RWPE1 (cell line): ENCODE data around the gene ITGB2.
A peak's percentile ranks its signal among the peaks of the same experiment; 100 is the strongest.
"Not testable (repeated sequence)": the region's sequence is repeated elsewhere in the genome, so short reads cannot be mapped to it uniquely, and the experiment has no call there.

Experiments used
- CTCF ChIA-PET: fragments of 350-600 bp; sonication (Branson Sonifier 250); formaldehyde crosslinking; extraction: SDS; loops from one replicate; lab custom pipeline; 2021; lab: Yijun Ruan, JAX
- POLR2A ChIA-PET: fragments of 400-600 bp; formaldehyde crosslinking; extraction: SDS; loops from one replicate; lab custom pipeline; 2020; ENCODE audit warnings: antibody characterized with exemption; ENCODE audit not compliant: low non-redundant PET; lab: Yijun Ruan, JAX
- DNase-seq: peaks from one replicate; pipeline ENCODE4 v3.0.0; 2012; ENCODE audit warnings: low spot score
- H3K27ac ChIP-seq: fragments of 450-650 bp; 2 replicates; pipeline ENCODE4 v1.5.1; 2017
- CTCF ChIP-seq: fragments of 450-650 bp; conservative IDR thresholded peaks from 2 replicates; pipeline ENCODE4 v1.5.1; 2017; ENCODE audit warnings: low read depth, mild to moderate bottlenecking

ITGB2 gene

GRCh38 chr21:44929242-44929798 is 8.6 kb upstream of the ITGB2 start:
- no peak for TF ChIP-seq CTCF
- H3K27ac ChIP-seq = no peak overlapping the region
- ChIA-PET CTCF (interaction anchor here (0.6 to 1.2 kb wide), 3 partner anchors 11 to 157 kb away, joined by 3 to 7 read pairs (median 5); partner anchors contain the start of gene SLX9), POLR2A (no interaction called here)
- DNase-seq = no peak

DNA sequence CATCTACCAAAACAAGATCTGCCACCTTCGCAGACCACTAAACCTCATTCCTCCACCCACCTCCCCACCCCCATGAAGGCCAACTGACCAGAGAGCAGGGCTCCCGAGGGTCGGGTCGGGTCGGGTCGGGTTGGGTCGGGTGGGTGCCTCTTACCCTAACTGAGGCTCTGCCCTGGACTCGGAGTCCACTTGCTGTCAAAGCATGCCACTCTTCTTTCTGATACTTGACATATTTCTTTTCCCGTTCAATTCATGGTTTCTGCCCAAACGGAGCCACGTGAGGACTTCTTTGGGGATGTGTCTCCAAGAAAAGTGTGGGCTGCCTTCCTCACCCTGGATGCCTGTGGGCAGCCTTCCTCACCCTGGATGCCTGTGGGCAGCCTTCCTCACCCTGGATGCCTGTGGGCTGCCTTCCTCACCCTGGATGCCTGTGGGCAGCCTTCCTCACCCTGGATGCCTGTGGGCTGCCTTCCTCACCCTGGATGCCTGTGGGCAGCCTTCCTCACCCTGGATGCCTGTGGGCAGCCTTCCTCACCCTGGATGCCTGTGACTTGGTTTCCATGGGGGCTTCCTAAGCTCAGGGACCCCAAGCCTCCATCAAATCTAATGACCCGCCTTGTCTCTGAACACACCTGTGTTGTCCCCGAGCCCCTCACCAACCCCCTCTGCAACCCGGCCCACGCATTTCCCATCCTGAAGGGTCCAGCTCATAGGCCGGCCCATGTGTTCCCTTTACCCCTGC is 8.0 kb upstream of the ITGB2 start:
- POLR2A ChIA-PET = interaction anchor here (0.6 kb wide), 4 partner anchors 16 to 118 kb away, joined by 4 to 9 read pairs (median 4); no protein-coding TSS in a partner anchor
- not testable (repeated sequence) for DNase-seq
- CTCF ChIA-PET = interaction anchor here (0.9 to 1.9 kb wide), 6 partner anchors 9 to 127 kb away, joined by 3 to 10 read pairs (median 6); partner anchors contain the start of genes SLX9 and UBE2G2
- H3K27ac ChIP-seq = peak overlapping the region; percentile 66

DNA sequence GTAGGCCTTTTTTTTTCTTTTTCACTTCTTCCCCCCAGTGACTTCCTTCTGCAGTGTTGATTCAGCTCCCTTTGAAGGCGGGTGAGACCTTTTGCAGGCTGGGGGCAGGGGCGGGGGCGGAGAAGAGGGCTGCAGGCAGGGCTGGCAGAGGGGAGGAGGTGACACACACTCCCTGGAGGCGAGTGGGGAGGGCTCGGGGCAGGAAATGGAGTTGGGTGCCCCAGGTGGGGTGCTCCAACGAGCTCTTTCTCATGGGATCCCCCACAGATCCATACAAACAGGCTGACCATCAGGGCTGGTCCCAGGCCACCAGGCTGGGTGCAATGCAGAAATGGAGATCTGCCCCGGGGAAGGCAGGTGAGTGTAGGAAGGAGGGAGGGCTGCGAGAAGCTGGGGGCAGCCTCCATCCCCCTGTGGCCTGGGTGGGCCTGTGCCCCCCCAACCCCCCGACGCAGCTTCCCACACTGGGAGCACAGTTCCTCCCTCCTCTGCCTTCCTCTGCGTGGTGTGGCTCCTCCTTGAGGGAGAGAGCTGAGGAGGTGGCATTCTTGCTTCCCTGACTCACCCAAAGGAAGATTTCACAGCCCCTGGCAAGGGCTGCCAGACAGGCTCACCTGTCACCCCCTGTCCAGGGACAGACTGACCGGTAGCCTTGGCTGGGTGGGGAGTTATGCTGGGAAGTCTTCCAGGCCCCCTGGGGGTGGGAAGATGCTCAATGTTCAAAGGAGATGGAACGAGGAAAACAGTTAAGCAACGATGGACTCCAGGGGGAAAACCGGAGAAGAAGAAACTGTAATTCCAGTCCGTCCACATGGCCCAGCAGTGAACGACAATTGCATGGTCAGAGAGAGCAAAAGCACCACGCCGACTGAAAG is 7.1 kb upstream of the ITGB2 start:
- DNase-seq = peak; percentile 84
- CTCF ChIA-PET = interaction anchor here (0.6 to 1.9 kb wide), 9 partner anchors 8 to 624 kb away, joined by 3 to 10 read pairs (median 3); partner anchors contain the start of gene UBE2G2
- H3K27ac ChIP-seq = peak overlapping the region; percentile 66
- POLR2A ChIA-PET = interaction anchor here (0.5 to 1.2 kb wide), 7 partner anchors 17 to 126 kb away, joined by 3 to 9 read pairs (median 4); partner anchors contain the start of gene UBE2G2
- no peak for TF ChIP-seq CTCF

GRCh38 chr21:44927259-44927586 is 6.5 kb upstream of the ITGB2 start:
- TF ChIP-seq CTCF = no peak
- DNase-seq = no peak
- POLR2A ChIA-PET = interaction anchor here (0.5 to 1.2 kb wide), 3 partner anchors 86 to 125 kb away, joined by 3 to 6 read pairs (median 3); partner anchors contain the start of gene UBE2G2
- peak overlapping the region; percentile 66 for H3K27ac ChIP-seq
- CTCF ChIA-PET = interaction anchor here (0.6 to 1.9 kb wide), 6 partner anchors 8 to 126 kb away, joined by 3 to 10 read pairs (median 4); partner anchors contain the start of gene UBE2G2

GRCh38 chr21:44926331-44927101 is 5.8 kb upstream of the ITGB2 start:
- no peak for TF ChIP-seq CTCF
- CTCF ChIA-PET = interaction anchor here (1.9 kb wide), 1 partner anchor 15 kb away, joined by 10 read pairs; no protein-coding TSS in a partner anchor
- H3K27ac ChIP-seq = 0 out of 2 replicates have a peak overlapping the region, but pooled peaks have one; percentile 6
- POLR2A ChIA-PET = interaction anchor here (1.0 to 1.2 kb wide), 2 partner anchors 86 to 125 kb away, joined by 3 to 6 read pairs; partner anchors contain the start of gene UBE2G2
- no peak for DNase-seq

DNA sequence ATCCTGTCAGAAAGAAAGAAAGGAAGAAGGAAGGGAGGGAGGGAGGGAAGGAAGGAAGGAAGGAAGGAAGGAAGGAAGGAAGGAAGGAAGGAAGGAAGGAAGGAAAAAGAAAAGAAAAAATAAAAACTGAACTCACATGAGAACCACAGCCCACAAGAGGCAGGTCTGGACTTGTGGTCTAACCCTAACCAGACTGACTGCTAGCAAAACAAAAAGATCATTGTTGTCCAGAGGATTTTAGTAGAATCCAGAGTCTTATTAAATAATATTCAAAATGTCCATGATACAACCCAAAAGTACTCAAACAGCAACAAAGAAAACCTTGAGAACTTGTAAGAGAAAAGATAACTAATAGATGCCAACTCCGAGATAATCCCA is 4.7 kb upstream of the ITGB2 start:
- ChIA-PET CTCF (interaction anchor here (0.7 kb wide), 1 partner anchor 471 kb away, joined by 3 read pairs; no protein-coding TSS in a partner anchor), POLR2A (interaction anchor here (0.6 kb wide), 1 partner anchor 540 kb away, joined by 3 read pairs; no protein-coding TSS in a partner anchor)
- TF ChIP-seq CTCF = no peak
- H3K27ac ChIP-seq = peak overlapping the region; percentile 37; the same call in 1 of the 2 replicates
- DNase-seq = no peak
